ENCODE measurements around the gene NT5DC3.

GRCh38 chr12:103875666-103876065, 34.6 kb upstream of the NT5DC3 start:
- TF ChIP-seq GATA2 (IDR thresholded peaks at IDR 0.05; ENCODE audit: low read depth, low read length) (no peak), GATA3 (IDR thresholded peaks at IDR 0.05; ENCODE audit: low read depth, low read length) (no peak)
